Fibroblast of the conjunctiva (primary cell): ENCODE results near the gene CCDC12.

ENCODE experiments used
- DNase-seq: peaks from one replicate; pipeline ENCODE4 v3.0.0-alpha.2; 2010; ENCODE audit warnings: low read depth

Gene CCDC12

GRCh38 chr3:46996689-46997452 is 20.3 kb upstream of the CCDC12 start:
- no peak for DNase-seq

- DNase-seq, result no peak
These were observed 19.5 kb upstream of the CCDC12 start for GRCh38 chr3:46995901-46996562.

GRCh38 chr3:46994801-46995731 is 18.5 kb upstream of the CCDC12 start:
- no peak for DNase-seq

- DNase-seq, result no peak
These were observed 17.4 kb upstream of the CCDC12 start for GRCh38 chr3:46993986-46994385.

- DNase-seq, result no peak
These were observed 16.7 kb upstream of the CCDC12 start for GRCh38 chr3:46993292-46993691.

- no peak for DNase-seq
These were observed 15.7 kb upstream of the CCDC12 start for GRCh38 chr3:46992231-46992630.

- DNase-seq, result no peak
These were observed 15.0 kb upstream of the CCDC12 start for GRCh38 chr3:46991406-46992165.

GRCh38 chr3:46990573-46991374 is 14.2 kb upstream of the CCDC12 start:
- DNase-seq, result no peak

GRCh38 chr3:46989146-46989810 is 12.7 kb upstream of the CCDC12 start:
- DNase-seq, result no peak

- no peak for DNase-seq
These were observed 12.1 kb upstream of the CCDC12 start for GRCh38 chr3:46988616-46989015.

GRCh38 chr3:46987743-46988401 is 11.3 kb upstream of the CCDC12 start:
- DNase-seq, result no peak

GRCh38 chr3:46987319-46987742 is 10.8 kb upstream of the CCDC12 start:
- no peak for DNase-seq

GRCh38 chr3:46986782-46987310 is 10.3 kb upstream of the CCDC12 start:
- DNase-seq, result no peak

GRCh38 chr3:46986055-46986730 is 9.6 kb upstream of the CCDC12 start:
- DNase-seq, result no peak

- DNase-seq, result no peak
These were observed 9.0 kb upstream of the CCDC12 start for GRCh38 chr3:46985588-46985987.

GRCh38 chr3:46984591-46985459 is 8.3 kb upstream of the CCDC12 start:
- no peak for DNase-seq

- DNase-seq, result no peak
These were observed 6.0 kb upstream of the CCDC12 start for GRCh38 chr3:46982546-46982945.

- no peak for DNase-seq
These were observed 5.5 kb upstream of the CCDC12 start for GRCh38 chr3:46981932-46982471.
